Measurements from ENCODE around the gene DUSP16. TPM values are rescaled to one million over a fixed set of nuclear protein-coding genes. Genes with fewer than 3 reads are reported as not detected.

The DUSP16 gene
- total and polyA plus RNA-seq, 2 of the 8 experiments (the other 6 are each of a cell fraction or from before 2014, with no cell fraction given) = 31.6 to 55.9 TPM

GRCh38 chr12:12510551-12510950, 52.1 kb downstream of the DUSP16 start:
- Histone ChIP-seq H3K79me2 (ENCODE audit: control insufficient read depth in 1 of 2, insufficient read depth in 2 of 2, low read length in 2 of 2) (peaks cover 0 to 84% of the 10 kb centered on the region in 2 experiments; a peak in 3 of 4 replicates), H3K4me2 (ENCODE audit: insufficient read depth in 1 of 2, low read depth in 2 of 2, low read length in 2 of 2) (no peak overlapping the region), H2BK20ac (ENCODE audit: low read length) (no peak overlapping the region), H3K4me1 (replicated peaks in 1 of 4; ENCODE audit: control insufficient read depth in 3 of 4, insufficient read depth in 4 of 4, low read length in 3 of 4) (peaks cover 0 to 15% (median 2%) of the 10 kb centered on the region in 4 experiments; a peak in 2 of 7 replicates), H3K79me1 (ENCODE audit: low read depth, low read length) (no peaks in the 10 kb centered on the region; the same call in 1 of the 2 replicates), H3K36me3 (ENCODE audit: control insufficient read depth in 2 of 4, insufficient read depth in 4 of 4, low read length in 3 of 4) (peaks cover 0 to 8% (median 0%) of the 10 kb centered on the region in 4 experiments; a peak in 2 of 8 replicates), H4K20me1 (replicated peaks in 1 of 2; ENCODE audit: control insufficient read depth in 1 of 2, insufficient read depth in 2 of 2, low read length in 2 of 2) (peaks cover 5 to 6% of the 10 kb centered on the region in 2 experiments), H4K5ac (ENCODE audit: insufficient read length, low read depth, low read length) (no peak overlapping the region), H3K27me3 (replicated peaks in 1 of 4; ENCODE audit: control insufficient read depth in 3 of 4, extremely low read depth in 1 of 4, insufficient read depth in 3 of 4, low read length in 3 of 4) (no peaks in the 10 kb centered on the region), H3K4me3 (ENCODE audit: extremely low read depth in 1 of 4, insufficient read depth in 2 of 4, low read depth in 3 of 4, low read length in 4 of 4) (no peak overlapping the region), H2AFZ (ENCODE audit: low read length) (no peak overlapping the region), H2BK15ac (ENCODE audit: low read length) (no peak overlapping the region), H3K4ac (replicated peaks; ENCODE audit: insufficient read length, low read depth, low read length) (no peak overlapping the region), H3K9me3 (ENCODE audit: insufficient read depth in 2 of 2, low read depth in 1 of 2, low read length in 1 of 2) (no peaks in the 10 kb centered on the region), H4K8ac (ENCODE audit: extremely low read depth, insufficient read depth, low read length) (no peak overlapping the region; the same call in 1 of the 2 replicates), H2AK5ac (ENCODE audit: low read depth, low read length) (no peak overlapping the region), H3K18ac (ENCODE audit: extremely low read depth, low read length) (no peak overlapping the region), H2BK12ac (ENCODE audit: low read depth, low read length) (no peak overlapping the region), H3K23me2 (ENCODE audit: low read depth, low read length) (no peaks in the 10 kb centered on the region), H2BK120ac (replicated peaks; ENCODE audit: low read depth, low read length) (no peak overlapping the region), H3K23ac (ENCODE audit: insufficient read length) (no peak overlapping the region), H3K56ac (replicated peaks; ENCODE audit: insufficient read length, low read depth, low read length) (no peak overlapping the region), H4K91ac (replicated peaks; ENCODE audit: insufficient read length, low read length) (no peak overlapping the region), H2BK5ac (ENCODE audit: low read depth, low read length) (no peak overlapping the region), H3K27ac (ENCODE audit: low read depth, low read length) (no peak overlapping the region), H3K14ac (ENCODE audit: insufficient read length) (no peak overlapping the region), H3K9ac (replicated peaks in 1 of 4; ENCODE audit: extremely low read depth in 1 of 4, low read depth in 3 of 4, low read length in 3 of 4) (no peak overlapping the region)
- FAIRE-seq = no peak
- WGBS, 2 experiments (ENCODE audit: extremely low coverage in 1 of 2, insufficient coverage in 1 of 2, insufficient read length in 1 of 2, insufficient replicate concordance in 2 of 2, low coverage in 1 of 2, low lambda C conversion rate in 2 of 2, missing lambda C conversion rate in 1 of 2) = 100% methylated on average over 2 of the region's 2 CpGs; no CpG with 5 or more reads in 1 of the 2 experiments
- no peak for DNase-seq (ENCODE audit: low read depth in 1 of 2, low spot score in 2 of 2)
- POLR2A ChIA-PET (ENCODE audit: partially characterized antibody) = interaction anchor here (0.8 to 2.4 kb wide), 2 partner anchors 11 to 75 kb away, joined by 3 to 16 read pairs; no protein-coding TSS in a partner anchor
- CTCF ChIA-PET (ENCODE audit: partially characterized antibody) = interaction anchor here (0.8 to 2.0 kb wide), 4 partner anchors 9 to 145 kb away, joined by 3 to 5 read pairs (median 4); no protein-coding TSS in a partner anchor
- TF ChIP-seq E2F6 (IDR thresholded peaks at IDR 0.05) (no peak), BCL11A (IDR thresholded peaks at IDR 0.05; ENCODE audit: low read depth in 2 of 2, low read length in 2 of 2) (no peak), SIN3A (conservative IDR thresholded peaks at IDR 0.05 in 1 of 2, IDR thresholded peaks at IDR 0.05 in 1 of 2; ENCODE audit: low read depth in 1 of 2, low read length in 2 of 2) (no peak), RFX5 (IDR thresholded peaks at IDR 0.05; ENCODE audit: borderline replicate concordance, low read depth, low read length) (no peak), ATF3 (IDR thresholded peaks at IDR 0.05; ENCODE audit: insufficient read depth, low read depth, low read length) (no peak), CTBP2 (IDR thresholded peaks at IDR 0.05; ENCODE audit: borderline replicate concordance, insufficient read depth, insufficient read length, low read length) (no peak), JUND (IDR thresholded peaks at IDR 0.05; ENCODE audit: low read length) (no peak), SUZ12 (IDR thresholded peaks at IDR 0.05; ENCODE audit: low read length) (no peak), POLR2AphosphoS5 (IDR thresholded peaks at IDR 0.05; ENCODE audit: low read depth, low read length) (no peak), BRCA1 (IDR thresholded peaks at IDR 0.05; ENCODE audit: low read depth, low read length) (no peak), USF2 (IDR thresholded peaks at IDR 0.05; ENCODE audit: low read length) (no peak)
